ENCODE measurements around the gene CNTN2. TPM values are rescaled to one million over a fixed set of nuclear protein-coding genes. Genes with fewer than 3 reads are reported as not detected.

CNTN2 gene
- total RNA-seq, 2 experiments from 2014 or later = not detected

- CTCF ChIA-PET = interaction anchor here (1.6 to 1.7 kb wide), 2 partner anchors 12 to 20 kb away, joined by 3 read pairs; no protein-coding TSS in a partner anchor
- no peaks in the 10 kb centered on the region for H3K36me3 Mint-ChIP-seq (ENCODE audit: low read depth)
- POLR2A ChIA-PET = no interaction called here
- no peaks in the 10 kb centered on the region for H3K9me3 Mint-ChIP-seq
- no peak overlapping the region for H3K27ac Mint-ChIP-seq
- no peak overlapping the region for H3K4me3 Mint-ChIP-seq
- no peak for DNase-seq
- H3K27me3 Mint-ChIP-seq = no peaks in the 10 kb centered on the region
- H3K4me1 Mint-ChIP-seq = no peaks in the 10 kb centered on the region
Observed at GRCh38 chr1:205028924-205029323, 14.1 kb upstream of the CNTN2 start.

- no peak overlapping the region for H3K4me3 Mint-ChIP-seq
- no peaks in the 10 kb centered on the region for H3K36me3 Mint-ChIP-seq (ENCODE audit: low read depth)
Observed at GRCh38 chr1:205030241-205030640, 12.8 kb upstream of the CNTN2 start.

GRCh38 chr1:205030896-205031295, 12.1 kb upstream of the CNTN2 start:
- DNase-seq = no peak
- no peak overlapping the region for H3K4me3 Mint-ChIP-seq
- H3K27me3 Mint-ChIP-seq = no peaks in the 10 kb centered on the region
- H3K27ac Mint-ChIP-seq = no peak overlapping the region
- no peaks in the 10 kb centered on the region for H3K4me1 Mint-ChIP-seq
- ChIA-PET CTCF (no interaction called here), POLR2A (no interaction called here)
- no peaks in the 10 kb centered on the region for H3K36me3 Mint-ChIP-seq (ENCODE audit: low read depth)
- no peaks in the 10 kb centered on the region for H3K9me3 Mint-ChIP-seq

More at GRCh38 chr1:205030241-205030640, 12.8 kb upstream of the CNTN2 start:
- Mint-ChIP-seq H3K27me3 (no peaks in the 10 kb centered on the region), H3K27ac (no peak overlapping the region), H3K9me3 (no peaks in the 10 kb centered on the region), H3K4me1 (no peaks in the 10 kb centered on the region)
- no peak for DNase-seq
- ChIA-PET CTCF (interaction anchor here (0.5 to 1.6 kb wide), 2 partner anchors 10 to 98 kb away, joined by 3 read pairs; no protein-coding TSS in a partner anchor), POLR2A (no interaction called here)

GRCh38 chr1:205032508-205032907, 10.5 kb upstream of the CNTN2 start:
- DNase-seq = no peak
- POLR2A ChIA-PET = no interaction called here
- no peaks in the 10 kb centered on the region for H3K4me1 Mint-ChIP-seq
- no peak overlapping the region for H3K27ac Mint-ChIP-seq
- H3K27me3 Mint-ChIP-seq = peaks cover 6% of the 10 kb centered on the region
- no peaks in the 10 kb centered on the region for H3K9me3 Mint-ChIP-seq
- H3K36me3 Mint-ChIP-seq (ENCODE audit: low read depth) = no peaks in the 10 kb centered on the region
- CTCF ChIA-PET = no interaction called here
- no peak overlapping the region for H3K4me3 Mint-ChIP-seq

GRCh38 chr1:205037539-205037938, 5.5 kb upstream of the CNTN2 start:
- POLR2A ChIA-PET = no interaction called here
- Mint-ChIP-seq H3K27me3 (peaks cover 33% of the 10 kb centered on the region), H3K4me3 (no peak overlapping the region), H3K4me1 (no peaks in the 10 kb centered on the region), H3K36me3 (ENCODE audit: low read depth) (no peaks in the 10 kb centered on the region), H3K9me3 (no peaks in the 10 kb centered on the region), H3K27ac (no peak overlapping the region)
- CTCF ChIA-PET = interaction anchor here (1.8 kb wide), 1 partner anchor 10 kb away, joined by 5 read pairs; no protein-coding TSS in a partner anchor
- DNase-seq = no peak

- DNase-seq = no peak
- POLR2A ChIA-PET = no interaction called here
- no peak overlapping the region for H3K4me3 Mint-ChIP-seq
- H3K9me3 Mint-ChIP-seq = no peaks in the 10 kb centered on the region
- H3K4me1 Mint-ChIP-seq = no peaks in the 10 kb centered on the region
- H3K27me3 Mint-ChIP-seq = peaks cover 37% of the 10 kb centered on the region
- CTCF ChIA-PET = interaction anchor here (1.1 to 2.3 kb wide), 3 partner anchors 9 to 23 kb away, joined by 3 to 6 read pairs (median 5); no protein-coding TSS in a partner anchor
- no peak overlapping the region for H3K27ac Mint-ChIP-seq
- no peaks in the 10 kb centered on the region for H3K36me3 Mint-ChIP-seq (ENCODE audit: low read depth)
Observed at GRCh38 chr1:205038132-205038786, 4.8 kb upstream of the CNTN2 start.

GRCh38 chr1:205041001-205041715, 1.9 kb upstream of the CNTN2 start:
- ChIA-PET CTCF (interaction anchor here (0.6 to 0.9 kb wide), 2 partner anchors 12 to 111 kb away, joined by 3 read pairs; no protein-coding TSS in a partner anchor), POLR2A (no interaction called here)
- Mint-ChIP-seq H3K4me3 (no peak overlapping the region), H3K27ac (no peak overlapping the region), H3K36me3 (ENCODE audit: low read depth) (no peaks in the 10 kb centered on the region), H3K9me3 (no peaks in the 10 kb centered on the region), H3K4me1 (no peaks in the 10 kb centered on the region), H3K27me3 (peaks cover 61% of the 10 kb centered on the region)
- DNase-seq = no peak

GRCh38 chr1:205041998-205042910, 758 bp upstream of the CNTN2 start:
- CTCF ChIA-PET = no interaction called here
- no peak overlapping the region for H3K4me3 Mint-ChIP-seq
- H3K27ac Mint-ChIP-seq = no peak overlapping the region
- no peaks in the 10 kb centered on the region for H3K9me3 Mint-ChIP-seq
- DNase-seq = no peak
- H3K27me3 Mint-ChIP-seq = peaks cover 62% of the 10 kb centered on the region
- POLR2A ChIA-PET = no interaction called here
- H3K4me1 Mint-ChIP-seq = no peaks in the 10 kb centered on the region
- no peaks in the 10 kb centered on the region for H3K36me3 Mint-ChIP-seq (ENCODE audit: low read depth)

GRCh38 chr1:205043866-205044265, 854 bp downstream of the CNTN2 start:
- Mint-ChIP-seq H3K27me3 (peaks cover 59% of the 10 kb centered on the region), H3K36me3 (ENCODE audit: low read depth) (no peaks in the 10 kb centered on the region), H3K27ac (no peak overlapping the region), H3K4me1 (no peaks in the 10 kb centered on the region), H3K4me3 (no peak overlapping the region), H3K9me3 (no peaks in the 10 kb centered on the region)
- CTCF ChIA-PET = no interaction called here
- DNase-seq = no peak
- POLR2A ChIA-PET = no interaction called here

GRCh38 chr1:205044741-205045140, 1.7 kb downstream of the CNTN2 start:
- H3K9me3 Mint-ChIP-seq = no peaks in the 10 kb centered on the region
- no peaks in the 10 kb centered on the region for H3K4me1 Mint-ChIP-seq
- H3K36me3 Mint-ChIP-seq (ENCODE audit: low read depth) = no peaks in the 10 kb centered on the region
- no peak overlapping the region for H3K27ac Mint-ChIP-seq
- H3K4me3 Mint-ChIP-seq = no peak overlapping the region
- POLR2A ChIA-PET = no interaction called here
- peaks cover 58% of the 10 kb centered on the region for H3K27me3 Mint-ChIP-seq
- CTCF ChIA-PET = no interaction called here
- DNase-seq = no peak

- H3K9me3 Mint-ChIP-seq = no peaks in the 10 kb centered on the region
- POLR2A ChIA-PET = no interaction called here
- H3K27me3 Mint-ChIP-seq = peaks cover 55% of the 10 kb centered on the region
- CTCF ChIA-PET = no interaction called here
- no peak overlapping the region for H3K27ac Mint-ChIP-seq
- no peaks in the 10 kb centered on the region for H3K36me3 Mint-ChIP-seq (ENCODE audit: low read depth)
- H3K4me3 Mint-ChIP-seq = no peak overlapping the region
- no peak for DNase-seq
- H3K4me1 Mint-ChIP-seq = no peaks in the 10 kb centered on the region
Observed at GRCh38 chr1:205045146-205045545, 2.1 kb downstream of the CNTN2 start.

GRCh38 chr1:205046870-205047269, 3.9 kb downstream of the CNTN2 start:
- Mint-ChIP-seq H3K27ac (no peak overlapping the region), H3K27me3 (peaks cover 42% of the 10 kb centered on the region), H3K4me1 (no peaks in the 10 kb centered on the region), H3K36me3 (ENCODE audit: low read depth) (no peaks in the 10 kb centered on the region), H3K9me3 (no peaks in the 10 kb centered on the region), H3K4me3 (no peak overlapping the region)
- ChIA-PET POLR2A (no interaction called here), CTCF (interaction anchor here (1.2 to 2.0 kb wide), 2 partner anchors 8 to 9 kb away, joined by 3 to 5 read pairs; no protein-coding TSS in a partner anchor)
- DNase-seq = no peak

- ChIA-PET CTCF (interaction anchor here (0.7 to 2.0 kb wide), 4 partner anchors 10 to 617 kb away, joined by 3 to 5 read pairs (median 4); no protein-coding TSS in a partner anchor), POLR2A (no interaction called here)
- H3K27me3 Mint-ChIP-seq = peaks cover 32% of the 10 kb centered on the region
- H3K36me3 Mint-ChIP-seq (ENCODE audit: low read depth) = no peaks in the 10 kb centered on the region
- H3K9me3 Mint-ChIP-seq = no peaks in the 10 kb centered on the region
- no peaks in the 10 kb centered on the region for H3K4me1 Mint-ChIP-seq
- no peak overlapping the region for H3K27ac Mint-ChIP-seq
- DNase-seq = no peak
- H3K4me3 Mint-ChIP-seq = no peak overlapping the region
Observed at GRCh38 chr1:205047764-205048231, 4.8 kb downstream of the CNTN2 start.

Measured in activated CD4-positive, alpha-beta T cell treated with anti-CD3 and anti-CD28 coated beads, Interleukin-2, amount 10 ng/mL, durations not matched to agents 7 days and 5 days (primary cell).